Pancreas (tissue), 10 donors: ENCODE results near the gene CFAP43. TPM values are rescaled to one million over a fixed set of nuclear protein-coding genes. Genes with fewer than 3 reads are reported as not detected.

Experiments used
- ATAC-seq, 4 donors: fragments of 200-7000 bp; cut with Tn5 transposase; one replicate each; pipeline versions ENCODE4 v1.8.0 to v1.9.1; 2020; ENCODE audit warnings: mild to moderate bottlenecking in 4 of 4, moderate library complexity in 4 of 4
- DNase-seq, 6 donors: peaks; one replicate each; pipeline ENCODE4 v3.0.0-alpha.2; 2020
- FAIRE-seq: peaks from 2 replicates; lab custom pipeline; 2012; peaks lifted over from hg19 to GRCh38; lab: Jason Lieb, UNC
- H3K27ac ChIP-seq, 4 donors: fragments of 200-600 bp; sonication (generic); 1 replicate in 3 of 4; 2 replicates in 1 of 4; pipeline versions ENCODE4 v1.5.0 to v1.8.0; 2020
- H3K27me3 ChIP-seq, 4 donors: fragments of 200-600 bp; one replicate each; pipeline ENCODE4 v1.8.0; 2021
- H3K36me3 ChIP-seq, 3 donors: fragments of 200-600 bp; sonication (generic) in 1 of 3; one replicate each; pipeline versions ENCODE4 v1.5.0 to v1.8.0; 2020 to 2021
- H3K4me1 ChIP-seq, 3 donors: fragments of 200-600 bp; one replicate each; pipeline ENCODE4 v1.8.0; 2021
- H3K4me3 ChIP-seq, 4 donors: fragments of 200-600 bp; sonication (generic) in 2 of 4; one replicate each; pipeline versions ENCODE4 v1.5.0 to v1.8.0; 2020 to 2021
- H3K9me3 ChIP-seq, 4 donors: fragments of 200-600 bp; one replicate each; pipeline ENCODE4 v1.8.0; 2021
- CTCF ChIP-seq, 4 donors: fragments of 200-600 bp; sonication (generic) in 3 of 4; IDR thresholded peaks; one replicate each; pipeline versions ENCODE4 v1.5.0 to v1.8.0; 2021; ENCODE audit warnings: antibody characterized with exemption in 4 of 4
- WGBS, 2 donors: extraction: QIAGEN DNeasy Blood & Tissue Kit; methylation state at CpG; one replicate each; pipeline ENCODE4 v1.1.7; 2013; 5-methylcytosine and 5-hydroxymethylcytosine counted together
- intact Hi-C, 3 donors: fragments of 100-400 bp; cut with DNase I; formaldehyde crosslinking; loops; one replicate each; pipeline versions ENCODE4 v1.11.1 to v1.14.2; 2022
- polyA plus RNA-seq, 2 donors: library from polyadenylated mRNA; stranded (reverse); fragments of 200-250 nt; gene quantifications; one replicate each; pipeline ENCODE4 v1.2.3, GENCODE V29; 2013
- total RNA-seq, 6 donors: library from RNA; stranded (reverse); fragmentation: NEBNext Ultra II Directional in 4 of 6; extraction: Animal tissue kit (Norgen Biotek cat#: 25700) in 4 of 6; gene quantifications; one replicate each; pipeline versions ENCODE4 v1.2.1 to v1.2.4, GENCODE V29; 2021 to 2023
- donor health status: healthy with polysubstance abuse.
- donor health status: DM: no; HTN: no; CAD: no; lungs with moderate emphysema.
- donor health status: DM: no; HTN: no; CAD: no.
- donor health status: control.
- donor health status: control.
- donor health status: Bipolar disorder and iron deficiency.
- donor health status: DM: yes; HTN: yes; CAD: no.
- donor health status: DM: no; HTN: no; CAD: no.
- donor health status: DM: no; HTN: no; CAD: no.
- donor health status: DM: yes; HTN: yes; CAD: no.

The CFAP43 gene
- total and polyA plus RNA-seq, 8 donors = 0.60 to 6.2 (median 2.0) TPM

GRCh38 chr10:104242545-104242944 lies 10.4 kb upstream of the CFAP43 start:
- Histone ChIP-seq H3K27ac (no peak overlapping the region), H3K27me3 (no peaks in the 10 kb centered on the region), H3K9me3 (no peaks in the 10 kb centered on the region), H3K36me3 (no peaks in the 10 kb centered on the region), H3K4me1 (no peaks in the 10 kb centered on the region), H3K4me3 (no peak overlapping the region)
- ATAC-seq = no peak
- no peak for TF ChIP-seq CTCF (IDR thresholded peaks at IDR 0.05)
- no peak for DNase-seq
- intact Hi-C loops = no loop called here
- FAIRE-seq = no peak

DNA sequence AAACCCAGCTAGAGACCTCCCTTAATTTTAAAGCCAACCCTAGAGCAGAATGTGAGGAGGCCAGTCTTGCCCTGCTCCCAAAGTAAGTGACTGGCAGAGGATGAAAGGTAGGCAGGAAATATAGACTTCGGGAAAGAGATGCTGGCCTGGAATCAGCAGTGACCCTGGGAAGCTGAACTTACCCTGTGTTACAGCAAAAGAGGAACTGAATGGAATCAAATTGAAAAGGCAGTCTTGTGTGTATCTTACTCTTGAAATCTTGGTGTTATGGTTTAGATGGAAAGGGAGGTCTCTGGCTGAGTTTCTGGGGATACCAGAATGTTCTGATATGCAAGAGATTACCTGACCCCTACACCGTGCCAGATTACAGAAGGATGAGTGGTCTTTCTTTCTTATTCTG lies 7.9 kb upstream of the CFAP43 start:
- H3K4me1 ChIP-seq = no peaks in the 10 kb centered on the region
- H3K4me3 ChIP-seq = no peak overlapping the region
- no peak for TF ChIP-seq CTCF (IDR thresholded peaks at IDR 0.05)
- 58 to 77% methylated on average over 2 of the region's 2 CpGs for WGBS, 2 donors
- intact Hi-C loops = no loop called here
- H3K9me3 ChIP-seq = no peaks in the 10 kb centered on the region
- ATAC-seq (no peak), DNase-seq (no peak), FAIRE-seq (no peak)
- no peak overlapping the region for H3K27ac ChIP-seq
- H3K36me3 ChIP-seq = no peaks in the 10 kb centered on the region
- no peaks in the 10 kb centered on the region for H3K27me3 ChIP-seq

DNA sequence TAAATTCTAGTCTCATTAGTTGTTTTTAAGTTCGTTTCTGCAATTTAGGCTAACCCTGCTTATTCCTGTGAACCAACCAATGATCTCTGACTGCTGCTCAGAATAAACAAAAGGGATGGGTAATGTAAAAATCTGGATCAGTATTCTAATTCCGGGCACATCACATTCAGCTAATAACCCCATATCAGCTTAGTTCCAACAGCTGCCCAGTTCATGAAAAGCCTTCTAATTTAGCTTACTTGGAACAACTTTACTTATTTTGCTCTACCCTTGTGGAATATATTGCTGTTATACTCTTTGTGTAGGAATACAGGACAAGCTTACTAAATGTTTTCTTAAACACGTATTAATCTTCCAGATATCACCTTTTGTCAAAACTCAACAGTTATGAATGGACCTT lies 3.6 kb upstream of the CFAP43 start:
- TF ChIP-seq CTCF (IDR thresholded peaks at IDR 0.05) = no peak
- no peak for ATAC-seq
- H3K4me3 ChIP-seq = no peak overlapping the region

DNA sequence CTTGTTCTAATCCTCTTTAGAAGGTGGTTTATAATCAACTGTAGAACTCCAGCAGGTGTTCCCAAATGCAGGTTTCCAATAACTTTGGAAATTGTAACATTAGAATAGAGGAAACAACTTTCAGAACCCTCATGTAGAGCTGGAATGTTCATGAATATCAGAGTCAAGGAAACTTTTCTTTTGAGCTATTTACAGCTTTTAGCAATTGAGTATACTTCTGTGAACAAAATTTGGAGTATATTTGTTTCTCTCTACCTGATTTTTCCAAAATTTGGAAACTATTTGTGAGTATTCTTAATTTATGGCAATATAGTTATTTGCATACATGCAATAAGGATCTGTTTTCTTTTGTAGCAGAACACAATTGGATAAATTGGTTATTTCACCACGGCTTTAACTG lies 2.8 kb upstream of the CFAP43 start:
- ATAC-seq (no peak), FAIRE-seq (no peak), DNase-seq (no peak)
- H3K27ac ChIP-seq = no peak overlapping the region
- H3K36me3 ChIP-seq = no peaks in the 10 kb centered on the region
- intact Hi-C loops = no loop called here
- no peaks in the 10 kb centered on the region for H3K9me3 ChIP-seq
- peaks cover 0 to 3% (median 0%) of the 10 kb centered on the region in 3 donors for H3K4me1 ChIP-seq
- no peak for TF ChIP-seq CTCF (IDR thresholded peaks at IDR 0.05)
- H3K4me3 ChIP-seq = no peak overlapping the region
- no peaks in the 10 kb centered on the region for H3K27me3 ChIP-seq
- 61 to 85% methylated on average over 1 of the region's 1 CpG for WGBS, 2 donors

More for the DNA sequence above, 3.6 kb upstream of the CFAP43 start:
- peaks cover 0 to 3% (median 0%) of the 10 kb centered on the region in 3 donors for H3K4me1 ChIP-seq
- no peaks in the 10 kb centered on the region for H3K27me3 ChIP-seq
- intact Hi-C loops = no loop called here
- H3K9me3 ChIP-seq = no peaks in the 10 kb centered on the region
- 56 to 62% methylated on average over 3 of the region's 3 CpGs for WGBS, 2 donors
- H3K27ac ChIP-seq = no peak overlapping the region
- H3K36me3 ChIP-seq = no peaks in the 10 kb centered on the region
- FAIRE-seq (no peak), DNase-seq (no peak)

- peaks cover 0 to 3% (median 0%) of the 10 kb centered on the region in 3 donors for H3K4me1 ChIP-seq
- TF ChIP-seq CTCF (IDR thresholded peaks at IDR 0.05) = no peak
- DNase-seq (no peak), FAIRE-seq (no peak), ATAC-seq (no peak)
- H3K36me3 ChIP-seq = no peaks in the 10 kb centered on the region
- no peaks in the 10 kb centered on the region for H3K27me3 ChIP-seq
- no peak overlapping the region for H3K4me3 ChIP-seq
- H3K9me3 ChIP-seq = no peaks in the 10 kb centered on the region
- intact Hi-C loops = no loop called here
- H3K27ac ChIP-seq = no peak overlapping the region
- WGBS, 2 donors = 67 to 81% methylated on average over 1 of the region's 1 CpG
Observed at GRCh38 chr10:104233817-104234216, 1.7 kb upstream of the CFAP43 start.
